Nephron progenitor cell (in vitro differentiated cells): ENCODE data around the gene RALGAPB.

Experiments used
- DNase-seq: peaks from one replicate; pipeline ENCODE4 v3.0.0; 2021
- H3K27ac Mint-ChIP-seq: 2 replicates; pipeline ENCODE4 v1.8.0; 2021; ENCODE audit warnings: mild to moderate bottlenecking, moderate library complexity, mixed read lengths
- H3K27me3 Mint-ChIP-seq: 2 replicates; pipeline ENCODE4 v1.8.0; 2021; ENCODE audit warnings: mild to moderate bottlenecking, low read depth, mixed read lengths; ENCODE audit not compliant: poor library complexity
- H3K36me3 Mint-ChIP-seq: 2 replicates; pipeline ENCODE4 v1.8.0; 2021; ENCODE audit warnings: low read depth, mixed read lengths
- H3K4me1 Mint-ChIP-seq: 2 replicates; pipeline ENCODE4 v1.8.0; 2021; ENCODE audit warnings: mixed read lengths
- H3K4me3 Mint-ChIP-seq: 2 replicates; pipeline ENCODE4 v1.8.0; 2021; ENCODE audit warnings: mild to moderate bottlenecking, moderate library complexity, mixed read lengths
- H3K9me3 Mint-ChIP-seq: 2 replicates; pipeline ENCODE4 v1.8.0; 2021; ENCODE audit warnings: mild to moderate bottlenecking, moderate library complexity, mixed read lengths
- CTCF ChIP-seq: fragments of 200-600 bp; sonication (generic); IDR thresholded peaks from 2 replicates; pipeline ENCODE4 v1.5.0; 2021; ENCODE audit warnings: antibody characterized with exemption

Gene RALGAPB

DNA sequence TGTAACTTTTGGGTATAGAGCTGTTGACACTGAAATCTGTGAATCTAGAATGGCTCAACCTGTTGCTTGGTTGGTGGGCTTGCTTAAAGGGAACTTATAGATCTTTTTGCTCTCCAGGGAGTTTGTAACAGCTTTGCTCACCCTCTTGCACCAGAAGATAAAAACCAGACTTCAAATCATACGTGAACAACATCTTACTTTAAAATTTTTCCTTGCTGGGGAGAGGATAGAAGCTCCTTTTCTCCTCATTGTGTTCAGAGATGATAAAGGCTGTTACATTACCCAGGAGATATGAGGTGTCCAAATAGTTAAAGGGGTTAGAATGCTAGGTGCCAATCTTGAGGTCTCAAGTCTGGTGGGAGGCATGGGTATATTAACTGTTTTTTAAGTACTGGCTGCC, 46.8 kb downstream of the RALGAPB start:
- H3K4me1 Mint-ChIP-seq = no peaks in the 10 kb centered on the region
- no peaks in the 10 kb centered on the region for H3K9me3 Mint-ChIP-seq
- no peak overlapping the region for H3K27ac Mint-ChIP-seq
- no peak for TF ChIP-seq CTCF
- no peaks in the 10 kb centered on the region for H3K27me3 Mint-ChIP-seq
- no peak overlapping the region for H3K4me3 Mint-ChIP-seq
- H3K36me3 Mint-ChIP-seq = peaks cover 45% of the 10 kb centered on the region
- DNase-seq = no peak

DNA sequence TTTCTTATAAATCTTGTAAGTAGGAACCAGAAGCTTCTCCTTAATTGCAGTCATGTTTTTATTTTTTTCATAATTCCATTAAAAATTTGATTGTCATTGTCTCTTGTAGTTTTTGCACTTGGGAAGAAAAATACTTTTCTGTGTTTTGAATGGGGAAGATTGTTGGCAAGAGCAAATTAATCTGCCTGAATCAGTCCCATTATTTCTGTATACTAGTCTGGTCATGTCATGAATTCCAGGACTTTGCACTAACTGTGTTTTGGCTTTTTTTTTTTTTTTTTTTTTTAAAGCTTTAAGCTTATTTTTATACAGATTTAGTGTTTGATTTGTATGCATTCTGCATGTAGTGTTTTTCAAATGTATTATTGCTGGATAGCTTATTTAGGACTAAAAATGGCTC, 47.6 kb downstream of the RALGAPB start:
- H3K36me3 Mint-ChIP-seq = peaks cover 45% of the 10 kb centered on the region
- no peak overlapping the region for H3K4me3 Mint-ChIP-seq

DNA sequence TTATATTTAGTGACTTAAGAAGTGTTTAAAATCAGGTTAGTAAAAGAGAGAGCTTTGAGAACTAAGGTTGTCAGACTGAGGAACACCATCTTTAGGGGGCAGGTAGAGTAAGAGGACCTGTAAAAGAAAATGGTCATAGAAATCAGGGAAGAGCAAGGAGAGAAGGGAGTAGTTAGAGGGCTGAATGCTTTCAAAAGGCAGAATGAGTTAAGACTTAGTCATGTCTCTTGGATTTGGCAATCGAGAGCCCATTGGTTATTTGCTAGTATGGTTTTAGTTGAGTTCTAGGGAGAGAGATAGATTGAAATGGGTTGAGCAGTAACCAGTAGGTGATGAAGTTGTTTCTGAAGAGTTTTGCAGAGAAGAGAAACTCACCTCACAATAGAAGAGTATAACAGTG, 51.1 kb downstream of the RALGAPB start:
- no peak overlapping the region for H3K4me3 Mint-ChIP-seq
- no peak overlapping the region for H3K27ac Mint-ChIP-seq
- DNase-seq = no peak

More for the DNA sequence above, 47.6 kb downstream of the RALGAPB start:
- H3K27me3 Mint-ChIP-seq = no peaks in the 10 kb centered on the region
- no peaks in the 10 kb centered on the region for H3K9me3 Mint-ChIP-seq
- no peaks in the 10 kb centered on the region for H3K4me1 Mint-ChIP-seq
- no peak for DNase-seq
- no peak overlapping the region for H3K27ac Mint-ChIP-seq
- TF ChIP-seq CTCF = no peak

DNA sequence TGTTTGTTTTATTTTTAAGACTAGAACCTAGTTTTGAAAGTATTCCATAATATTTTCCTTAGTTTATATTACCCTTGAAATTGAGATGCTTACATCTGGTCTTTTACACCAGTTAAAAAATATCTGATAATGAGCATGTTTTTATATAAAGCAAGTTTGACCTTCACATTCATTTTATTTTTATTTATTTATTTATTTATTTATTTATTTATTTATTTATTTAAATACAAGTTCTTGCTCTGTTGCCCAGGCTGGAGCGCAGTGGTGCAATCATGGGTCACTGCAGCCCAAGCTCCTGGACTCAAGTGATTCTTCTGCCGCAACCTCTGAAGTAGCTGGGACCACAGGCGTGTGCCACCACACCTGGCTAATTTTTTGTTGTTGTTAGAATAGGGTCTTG, 55.5 kb downstream of the RALGAPB start:
- H3K36me3 Mint-ChIP-seq = peaks cover 24% of the 10 kb centered on the region
- no peaks in the 10 kb centered on the region for H3K9me3 Mint-ChIP-seq
- H3K27me3 Mint-ChIP-seq = no peaks in the 10 kb centered on the region
- no peak for DNase-seq
- H3K4me3 Mint-ChIP-seq = no peak overlapping the region
- TF ChIP-seq CTCF = no peak
- no peak overlapping the region for H3K27ac Mint-ChIP-seq
- H3K4me1 Mint-ChIP-seq = no peaks in the 10 kb centered on the region

More for the DNA sequence above, 51.1 kb downstream of the RALGAPB start:
- no peaks in the 10 kb centered on the region for H3K27me3 Mint-ChIP-seq
- H3K9me3 Mint-ChIP-seq = no peaks in the 10 kb centered on the region
- H3K4me1 Mint-ChIP-seq = no peaks in the 10 kb centered on the region
- H3K36me3 Mint-ChIP-seq = peaks cover 35% of the 10 kb centered on the region
- TF ChIP-seq CTCF = no peak

GRCh38 chr20:38531021-38531420, 58.4 kb downstream of the RALGAPB start:
- Mint-ChIP-seq H3K4me3 (no peak overlapping the region), H3K27ac (no peak overlapping the region), H3K9me3 (no peaks in the 10 kb centered on the region), H3K36me3 (peaks cover 30% of the 10 kb centered on the region), H3K27me3 (no peaks in the 10 kb centered on the region), H3K4me1 (no peaks in the 10 kb centered on the region)
- no peak for DNase-seq
- TF ChIP-seq CTCF = no peak

GRCh38 chr20:38534756-38535155, 62.1 kb downstream of the RALGAPB start:
- TF ChIP-seq CTCF = no peak
- Mint-ChIP-seq H3K27ac (no peak overlapping the region), H3K4me1 (no peaks in the 10 kb centered on the region), H3K36me3 (peaks cover 53% of the 10 kb centered on the region), H3K4me3 (no peak overlapping the region), H3K27me3 (peaks cover 3% of the 10 kb centered on the region), H3K9me3 (no peaks in the 10 kb centered on the region)
- DNase-seq = no peak
